GM10266 (cell line): ENCODE measurements around the gene DOHH.
"Not testable (repeated sequence)": the region's sequence is repeated elsewhere in the genome, so short reads cannot be mapped to it uniquely, and the experiment has no call there.

Experiments used
- DNase-seq: peaks from one replicate; pipeline ENCODE4 v3.0.0; 2012; ENCODE audit errors: extremely low spot score
- CTCF ChIP-seq: IDR thresholded peaks from 2 replicates; pipeline ENCODE4 v1.5.1; 2012; ENCODE audit warnings: mild to moderate bottlenecking, low read depth; ENCODE audit not compliant: control insufficient read depth, insufficient read depth; ENCODE audit errors: missing control alignments

DOHH gene

GRCh38 chr19:3533563-3534216 lies 33.2 kb upstream of the DOHH start:
- no peak for TF ChIP-seq CTCF
- no peak for DNase-seq

- TF ChIP-seq CTCF: no peak
- no peak for DNase-seq
Observed at GRCh38 chr19:3533033-3533432, 32.6 kb upstream of the DOHH start.

- TF ChIP-seq CTCF: no peak
- DNase-seq: no peak
Observed at GRCh38 chr19:3532154-3532786, 31.8 kb upstream of the DOHH start.

- DNase-seq: no peak
Observed at GRCh38 chr19:3531716-3532115, 31.2 kb upstream of the DOHH start.

GRCh38 chr19:3530389-3530788 lies 29.9 kb upstream of the DOHH start:
- no peak for DNase-seq
- TF ChIP-seq CTCF: no peak

More at GRCh38 chr19:3531716-3532115, 31.2 kb upstream of the DOHH start:
- no peak for TF ChIP-seq CTCF

GRCh38 chr19:3529299-3529698 lies 28.8 kb upstream of the DOHH start:
- DNase-seq: not testable (repeated sequence)

GRCh38 chr19:3528539-3529211 lies 28.2 kb upstream of the DOHH start:
- no peak for DNase-seq
- TF ChIP-seq CTCF: no peak
